B cell (primary cell): ENCODE measurements around the gene RRP36. TPM values are rescaled to one million over a fixed set of nuclear protein-coding genes. Genes with fewer than 3 reads are reported as not detected.
A peak's percentile ranks its signal among the peaks of the same experiment; 100 is the strongest.

Experiments used
- ATAC-seq: fragments of 200-7000 bp; cut with Tn5 transposase; one replicate; pipeline ENCODE4 v1.10.0; 2021; ENCODE audit warnings: low read depth, mild to moderate bottlenecking, moderate number of reproducible peaks, moderate library complexity
- CTCF ChIA-PET: fragments of 350-600 bp; sonication (Branson Sonifier 250); formaldehyde crosslinking; loops from one replicate; lab custom pipeline; 2021; ENCODE audit warnings: antibody characterized with exemption, inconsistent platforms; lab: Charles Lee
- POLR2A ChIA-PET: fragments of 350-600 bp; sonication (Branson Sonifier 250); formaldehyde crosslinking; loops from one replicate; lab custom pipeline; 2021; ENCODE audit warnings: antibody characterized with exemption; lab: Charles Lee
- DNase-seq: peaks from one replicate; pipeline ENCODE4 v3.0.0; 2013
- H2AFZ ChIP-seq: 2 replicates; pipeline ENCODE4 v1.6.1; 2012; ENCODE audit warnings: mild to moderate bottlenecking, low read depth, low read length; ENCODE audit not compliant: insufficient read depth, poor library complexity, severe bottlenecking
- H3K27ac ChIP-seq, 2 donors: 1 replicate in 1 of 2; 2 replicates in 1 of 2; pipeline ENCODE4 v1.5.1; 2012 to 2013; ENCODE audit warnings: low read length in 2 of 2, mild to moderate bottlenecking in 2 of 2, moderate library complexity in 1 of 2
- H3K27me3 ChIP-seq, 4 experiments: fragments of 200-600 bp in 1 of 4; sonication (generic) in 1 of 4; replicated peaks in 1 of 4; 1 replicate in 2 of 4; 2 replicates in 2 of 4; pipeline versions ENCODE4 v1.6.1 to v1.7.0; 2013 to 2016; ENCODE audit warnings: low read length in 3 of 4, mild to moderate bottlenecking in 2 of 4, mixed read lengths in 1 of 4, moderate library complexity in 1 of 4; ENCODE audit not compliant: insufficient read depth in 4 of 4, control insufficient read depth in 3 of 4; ENCODE audit errors: control extremely low read depth in 1 of 4
- H3K36me3 ChIP-seq, 2 experiments: replicated peaks in 1 of 2; 1 replicate in 1 of 2; 2 replicates in 1 of 2; pipeline versions ENCODE4 v1.6.1 to v1.7.1; 2013; ENCODE audit warnings: low read length in 1 of 2; ENCODE audit not compliant: insufficient read depth in 2 of 2, control insufficient read depth in 1 of 2; ENCODE audit errors: control extremely low read depth in 1 of 2, extremely low read depth in 1 of 2
- H3K4me1 ChIP-seq, 2 donors: fragments of 200-600 bp in 1 of 2; sonication (generic) in 1 of 2; 1 replicate in 1 of 2; 2 replicates in 1 of 2; pipeline versions ENCODE4 v1.5.1 to v1.6.1; 2013 to 2017; ENCODE audit warnings: low read length in 2 of 2; ENCODE audit not compliant: control insufficient read depth in 2 of 2, insufficient read depth in 2 of 2
- H3K4me2 ChIP-seq: replicated peaks from 2 replicates; pipeline ENCODE3; 2012; ENCODE audit warnings: mild to moderate bottlenecking, low read depth, low read length; ENCODE audit not compliant: poor library complexity, severe bottlenecking
- H3K4me3 ChIP-seq, 5 experiments: fragments of 200-600 bp in 1 of 5; sonication (generic) in 1 of 5; 1 replicate in 3 of 5; 2 replicates in 2 of 5; pipeline versions ENCODE4 v1.5.1 to v1.7.0; 2011 to 2016; ENCODE audit warnings: low read length in 4 of 5, mild to moderate bottlenecking in 4 of 5, low read depth in 2 of 5, control low read depth in 1 of 5, moderate library complexity in 1 of 5; ENCODE audit not compliant: insufficient read depth in 1 of 5; ENCODE audit errors: control extremely low read depth in 1 of 5, extremely low read depth in 1 of 5
- H3K79me2 ChIP-seq: fragments of 200-600 bp; sonication (generic); one replicate; pipeline ENCODE4 v1.6.0; 2016; ENCODE audit warnings: low read length; ENCODE audit not compliant: control insufficient read depth, insufficient read depth
- H3K9ac ChIP-seq: fragments of 200-600 bp; sonication (generic); 2 replicates; pipeline ENCODE4 v1.6.1; 2017; ENCODE audit warnings: mild to moderate bottlenecking, low read length, moderate library complexity
- H3K9me3 ChIP-seq, 3 donors: one replicate each; pipeline versions ENCODE4 v1.6.1 to v1.7.1; 2013; ENCODE audit warnings: low read length in 2 of 3; ENCODE audit not compliant: control insufficient read depth in 2 of 3, insufficient read depth in 1 of 3; ENCODE audit errors: control extremely low read depth in 1 of 3
- H4K20me1 ChIP-seq: 2 replicates; pipeline ENCODE4 v1.6.0; 2012; ENCODE audit warnings: mild to moderate bottlenecking, low read length; ENCODE audit not compliant: insufficient read depth, control insufficient read depth, poor library complexity, severe bottlenecking
- H3K27ac Mint-ChIP-seq: one replicate; pipeline ENCODE4 v1.8.0; 2021; ENCODE audit warnings: mixed read lengths
- H3K27me3 Mint-ChIP-seq: one replicate; pipeline ENCODE4 v1.8.0; 2021; ENCODE audit warnings: mixed read lengths
- H3K4me1 Mint-ChIP-seq: one replicate; pipeline ENCODE4 v1.8.0; 2021; ENCODE audit warnings: mixed read lengths
- H3K4me3 Mint-ChIP-seq: one replicate; pipeline ENCODE4 v1.8.0; 2021; ENCODE audit warnings: mixed read lengths
- H3K9me3 Mint-ChIP-seq: one replicate; pipeline ENCODE4 v1.8.0; 2022; ENCODE audit warnings: mixed read lengths; ENCODE audit not compliant: insufficient read depth
- EZH2 ChIP-seq: IDR thresholded peaks from 2 replicates; pipeline ENCODE4 v1.6.1; 2012; ENCODE audit warnings: borderline replicate concordance, low read depth, mild to moderate bottlenecking, moderate library complexity, low read length; ENCODE audit not compliant: insufficient read depth, poor library complexity, severe bottlenecking
- WGBS: methylation state at CpG from one replicate; pipeline ENCODE4 v1.1.5; 2013; ENCODE audit warnings: missing lambda C conversion rate; ENCODE audit not compliant: insufficient coverage; 5-methylcytosine and 5-hydroxymethylcytosine counted together
- intact Hi-C: fragments of 100-400 bp; cut with micrococcal nuclease; formaldehyde crosslinking; loops from one replicate; pipeline ENCODE4 v1.10.0; 2022
- polyA plus RNA-seq: library from polyadenylated mRNA; depleted of rRNA; stranded (reverse); fragments of >200 nt; gene quantifications from 2 replicates; pipeline ENCODE4 v1.2.3, GENCODE V29; 2012
- total RNA-seq, 2 donors: library from RNA; stranded (reverse); fragments of 120-200 nt in 1 of 2; gene quantifications; 1 replicate in 1 of 2; 2 replicates in 1 of 2; pipeline versions ENCODE4 v1.2.3 to v1.2.4, GENCODE V29; 2013 to 2022
- TF ChIP-seq, protein P1 (sequence below): fragments of 200-600 bp; IDR thresholded peaks from one replicate; pipeline ENCODE4 v1.8.0; 2022; ENCODE audit warnings: antibody characterized with exemption, mild to moderate bottlenecking

The RRP36 gene
- total and polyA plus RNA-seq, 2 donors (not counting 1 experiment from before 2014, with no cell fraction given): 22.8 to 46.2 TPM

DNA sequence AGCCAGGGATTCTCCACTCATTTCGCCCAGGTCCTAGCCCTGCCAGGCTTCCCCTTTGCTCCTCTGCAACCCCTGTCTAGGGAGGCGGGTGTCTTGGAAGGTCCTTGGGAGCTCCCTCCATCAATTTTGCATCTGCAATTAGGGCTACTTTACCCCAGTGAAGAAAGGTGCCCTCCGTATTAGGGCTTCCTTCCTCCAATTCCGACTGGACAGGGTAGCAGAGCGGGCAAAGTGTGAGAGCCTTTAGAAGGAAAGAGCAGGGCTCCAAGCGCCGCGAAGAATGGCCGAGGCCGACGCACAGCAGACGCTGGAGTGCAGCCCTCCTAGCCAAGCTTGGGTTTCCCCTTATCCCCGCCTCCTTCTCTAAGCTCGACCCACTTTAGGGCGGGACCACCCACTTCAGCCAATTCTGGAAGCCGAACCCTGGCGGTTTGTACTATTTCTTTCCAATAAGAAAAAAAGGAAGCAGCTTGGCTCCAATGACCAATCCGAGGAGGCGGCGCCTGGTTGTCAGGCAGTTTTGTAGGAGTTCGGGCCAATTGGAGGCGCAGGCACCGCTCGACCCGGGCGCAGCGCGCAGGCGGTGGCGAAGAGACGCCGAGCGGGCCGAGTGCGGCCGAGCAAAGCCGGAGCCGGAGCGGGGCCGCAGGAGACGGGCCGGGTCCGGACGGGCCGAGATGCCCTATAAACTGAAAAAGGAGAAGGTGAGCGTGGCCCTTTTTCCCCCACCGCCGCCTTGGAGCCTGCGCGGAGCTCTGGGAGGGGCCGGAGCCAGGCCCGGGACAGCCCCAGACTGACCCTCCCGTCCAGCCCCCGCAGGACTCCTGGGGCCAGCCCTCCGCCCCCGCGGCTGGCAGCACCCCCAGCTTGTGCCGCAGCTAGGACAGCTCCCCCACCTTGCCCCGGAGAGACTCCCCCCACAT is 37.2 kb upstream of the RRP36 start, which contains the start of gene PPP2R5D:
PPP2R5D (plus strand) TSS at position 570 of the 923 bp plus-strand sequence; CDS start at position 678, 108 bp downstream.
- CTCF ChIA-PET: interaction anchor here (0.7 to 1.8 kb wide), 7 partner anchors 20 to 437 kb away, joined by 3 to 8 read pairs (median 4); partner anchors contain the start of genes CNPY3, KLHDC3 and MEA1
- Histone ChIP-seq H3K36me3 (peaks cover 0 to 12% of the 10 kb centered on the region in 2 experiments), H3K79me2 (peaks cover 68% of the 10 kb centered on the region), H3K4me3 (peak within 1 kb of the TSS; percentile 54 to 96 (median 91)), H3K27ac (peak within 1 kb of the TSS; percentile 74 to 86), H4K20me1 (no peaks in the 10 kb centered on the region), H3K9ac (peak within 1 kb of the TSS; percentile 93), H3K4me2 (peak within 1 kb of the TSS; percentile 79), H3K27me3 (no peaks in the 10 kb centered on the region), H2AFZ (peak within 1 kb of the TSS; percentile 88), H3K4me1 (peaks cover 18 to 30% of the 10 kb centered on the region in 2 donors), H3K9me3 (no peaks in the 10 kb centered on the region)
- DNase-seq: peak; percentile 98
- under 1% methylated on average over 52 of the region's 59 CpGs for WGBS
- TF ChIP-seq, protein P1, sequence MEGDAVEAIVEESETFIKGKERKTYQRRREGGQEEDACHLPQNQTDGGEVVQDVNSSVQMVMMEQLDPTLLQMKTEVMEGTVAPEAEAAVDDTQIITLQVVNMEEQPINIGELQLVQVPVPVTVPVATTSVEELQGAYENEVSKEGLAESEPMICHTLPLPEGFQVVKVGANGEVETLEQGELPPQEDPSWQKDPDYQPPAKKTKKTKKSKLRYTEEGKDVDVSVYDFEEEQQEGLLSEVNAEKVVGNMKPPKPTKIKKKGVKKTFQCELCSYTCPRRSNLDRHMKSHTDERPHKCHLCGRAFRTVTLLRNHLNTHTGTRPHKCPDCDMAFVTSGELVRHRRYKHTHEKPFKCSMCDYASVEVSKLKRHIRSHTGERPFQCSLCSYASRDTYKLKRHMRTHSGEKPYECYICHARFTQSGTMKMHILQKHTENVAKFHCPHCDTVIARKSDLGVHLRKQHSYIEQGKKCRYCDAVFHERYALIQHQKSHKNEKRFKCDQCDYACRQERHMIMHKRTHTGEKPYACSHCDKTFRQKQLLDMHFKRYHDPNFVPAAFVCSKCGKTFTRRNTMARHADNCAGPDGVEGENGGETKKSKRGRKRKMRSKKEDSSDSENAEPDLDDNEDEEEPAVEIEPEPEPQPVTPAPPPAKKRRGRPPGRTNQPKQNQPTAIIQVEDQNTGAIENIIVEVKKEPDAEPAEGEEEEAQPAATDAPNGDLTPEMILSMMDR: no peak
- TF ChIP-seq EZH2: no peak
- POLR2A ChIA-PET: interaction anchor here (0.5 to 2.2 kb wide), 12 partner anchors 13 to 534 kb away, joined by 3 to 36 read pairs (median 4); partner anchors contain the start of genes CNPY3, CUL7, KLHDC3 and MEA1
- peaks cover 49% of the 10 kb centered on the region for H3K4me1 Mint-ChIP-seq
- ATAC-seq: peak; percentile 95
- H3K27ac Mint-ChIP-seq: peak within 1 kb of the TSS; percentile 95
- intact Hi-C loops: loop anchor here (1.0 kb wide), 3 partner anchors 30 to 187 kb away; partner anchors contain the start of genes CNPY3, KLHDC3 and SRF
- H3K4me3 Mint-ChIP-seq: peak within 1 kb of the TSS; percentile 89
- no peaks in the 10 kb centered on the region for H3K9me3 Mint-ChIP-seq
- no peaks in the 10 kb centered on the region for H3K27me3 Mint-ChIP-seq
